CD4-positive, alpha-beta T cell treated with Interferon alpha-2 for 1 hour (primary cell): ENCODE data around the gene TMEM52.
A peak's percentile ranks its signal among the peaks of the same experiment; 100 is the strongest.
"Not testable (repeated sequence)": the region's sequence is repeated elsewhere in the genome, so short reads cannot be mapped to it uniquely, and the experiment has no call there.

Experiments used
- DNase-seq, 2 donors: peaks; one replicate each; pipeline ENCODE4 v3.0.0-alpha.2; 2020 to 2022

Gene TMEM52

DNA sequence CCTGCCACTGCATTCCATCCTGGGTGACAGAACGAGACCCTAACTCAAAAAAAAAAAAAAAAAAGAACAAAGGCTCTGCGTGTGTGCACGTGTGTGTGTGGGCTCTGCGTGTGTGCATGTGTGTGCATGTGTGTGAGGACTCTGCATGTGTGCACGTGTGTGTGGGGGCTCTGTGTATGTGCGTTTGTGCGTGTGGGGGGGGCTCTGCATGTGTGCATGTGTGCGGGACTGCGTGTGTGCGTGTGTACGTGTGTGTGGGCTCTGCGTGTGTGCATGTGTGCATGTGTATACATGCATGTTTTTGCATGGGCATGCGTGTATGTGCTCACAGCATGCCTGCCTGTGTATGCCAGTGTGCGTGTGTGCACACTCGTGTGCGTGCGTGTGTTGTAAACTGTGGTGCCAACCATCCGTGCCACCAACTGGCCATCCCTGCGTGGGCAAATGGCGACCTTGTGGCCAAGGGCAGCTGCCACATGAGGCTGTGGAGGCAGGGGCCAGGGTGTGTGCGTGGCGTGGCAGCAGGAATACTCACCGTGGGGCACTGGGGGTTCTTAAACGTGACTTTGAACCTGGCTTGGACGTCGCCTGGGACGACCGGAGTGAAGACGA lies 26.8 kb upstream of the TMEM52 start:
- DNase-seq, result no peak

DNA sequence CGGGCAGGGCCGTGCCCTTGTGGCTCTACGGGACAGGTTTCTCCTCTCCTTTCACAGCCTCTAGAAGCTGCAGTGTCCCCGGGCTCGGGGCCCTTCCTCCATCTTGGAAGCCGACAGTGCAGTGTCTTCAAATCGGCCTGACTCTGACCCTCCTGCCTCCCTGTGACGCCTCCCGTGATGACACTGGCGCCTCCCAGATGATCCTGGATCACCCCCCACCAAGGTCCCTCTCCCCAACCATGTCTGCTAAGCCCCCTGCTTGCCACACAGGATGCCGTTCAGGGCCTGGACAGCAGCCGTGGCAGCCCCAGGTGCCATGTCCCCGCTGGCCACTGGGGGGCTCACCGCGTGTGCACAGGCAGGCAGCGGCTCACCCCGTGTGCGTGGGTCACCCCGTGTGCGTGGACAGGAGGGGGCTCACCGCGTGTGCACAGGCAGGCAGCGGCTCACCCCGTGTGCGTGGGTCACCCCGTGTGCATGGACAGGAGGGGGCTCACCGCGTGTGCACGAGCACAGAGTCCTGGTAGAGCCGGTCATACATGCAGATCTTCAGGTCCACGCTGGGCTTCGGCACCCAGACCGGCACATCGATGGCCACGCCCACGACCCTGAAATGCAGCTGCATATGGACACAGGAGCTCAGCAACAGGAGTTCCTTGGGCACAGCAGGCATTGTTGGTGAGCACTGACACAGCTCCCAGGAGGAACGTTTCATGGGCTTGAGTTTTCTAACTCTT lies 24.9 kb upstream of the TMEM52 start:
- DNase-seq, result peak; percentile 27 to 52

DNA sequence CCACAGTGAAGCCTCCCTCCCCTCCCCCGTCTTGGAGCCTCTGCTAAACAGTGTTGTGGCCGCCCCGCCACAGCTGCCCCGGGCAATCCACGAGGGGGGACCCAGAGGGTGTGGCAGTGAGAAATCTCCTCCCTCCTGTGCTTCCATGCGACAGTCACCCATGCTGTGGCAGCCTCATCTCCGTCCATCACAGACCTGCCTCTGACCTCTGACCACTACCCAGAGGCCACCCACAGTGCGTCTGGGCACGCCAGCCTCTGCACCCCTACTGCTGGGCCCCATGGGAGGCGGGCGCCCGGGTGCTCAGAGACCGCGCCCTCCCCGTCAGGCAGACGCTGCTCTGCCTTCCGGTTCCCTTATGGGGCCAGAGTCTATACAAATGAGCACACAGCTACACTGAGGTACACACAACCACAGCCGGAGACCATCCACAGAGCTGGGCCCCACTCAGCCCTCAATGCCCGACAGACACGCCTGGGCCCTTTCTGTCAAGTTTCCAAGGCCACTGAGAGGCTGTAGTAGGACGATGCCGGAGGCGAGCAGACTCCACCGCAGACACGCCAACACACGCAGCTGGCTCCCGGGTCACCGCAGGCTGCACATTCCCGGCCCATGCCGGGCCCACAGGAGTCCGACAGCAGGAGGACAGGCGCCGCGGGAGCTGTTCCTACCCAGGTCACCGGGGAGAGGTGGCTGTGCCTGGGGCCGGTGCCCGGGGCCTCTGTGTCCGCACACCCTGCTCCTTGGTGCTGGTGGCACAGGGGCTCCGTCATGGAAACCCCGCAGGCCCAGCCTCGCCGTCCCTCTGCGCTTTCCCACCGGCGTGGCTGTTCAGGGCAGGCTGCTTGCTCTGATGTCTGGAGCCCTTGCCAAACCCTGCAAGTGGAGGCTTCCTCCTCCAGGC lies 23.9 kb upstream of the TMEM52 start:
- DNase-seq, result no peak

DNA sequence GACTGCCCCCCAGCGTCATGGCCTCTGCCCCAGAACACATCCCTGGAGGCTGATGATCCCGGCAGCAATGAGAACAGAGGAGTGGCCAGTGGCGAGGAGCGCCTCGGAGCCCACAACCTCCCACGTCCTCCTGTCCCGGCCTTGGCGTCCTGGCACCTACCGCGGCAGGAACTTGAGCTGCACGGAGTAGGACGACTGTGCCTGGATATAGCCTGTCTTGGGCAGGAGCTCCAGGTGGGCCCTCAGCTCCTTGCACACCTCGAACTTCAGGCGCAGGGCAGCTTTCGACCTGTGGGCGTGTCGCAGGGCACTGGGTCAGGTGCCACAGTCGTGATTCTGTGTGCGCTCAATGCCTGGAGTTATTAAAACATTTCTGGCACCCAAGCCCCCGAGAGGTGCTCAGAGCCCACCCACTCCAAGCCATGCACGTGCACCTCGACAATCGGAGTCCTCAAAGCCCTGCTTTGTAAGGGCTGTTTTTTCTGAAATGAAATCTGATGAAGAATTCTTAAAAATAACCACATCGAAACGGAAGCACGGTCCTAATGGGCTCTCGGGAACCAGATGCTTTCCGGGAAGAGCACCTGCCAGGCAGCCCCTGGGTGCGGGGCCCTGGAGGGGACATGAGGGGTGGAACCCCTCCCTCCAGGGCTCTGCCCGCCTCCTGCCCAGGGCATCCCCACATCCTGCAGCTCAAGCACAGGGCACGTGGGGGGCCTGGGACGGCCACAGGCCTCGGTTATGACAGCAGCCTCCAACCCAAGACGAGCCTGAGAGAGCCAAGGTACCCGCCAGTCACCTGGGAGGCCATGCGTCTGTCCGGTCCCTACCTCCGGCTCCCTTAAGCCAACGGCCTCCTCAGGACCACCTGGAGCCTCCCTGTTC lies 23.0 kb upstream of the TMEM52 start:
- no peak for DNase-seq

DNA sequence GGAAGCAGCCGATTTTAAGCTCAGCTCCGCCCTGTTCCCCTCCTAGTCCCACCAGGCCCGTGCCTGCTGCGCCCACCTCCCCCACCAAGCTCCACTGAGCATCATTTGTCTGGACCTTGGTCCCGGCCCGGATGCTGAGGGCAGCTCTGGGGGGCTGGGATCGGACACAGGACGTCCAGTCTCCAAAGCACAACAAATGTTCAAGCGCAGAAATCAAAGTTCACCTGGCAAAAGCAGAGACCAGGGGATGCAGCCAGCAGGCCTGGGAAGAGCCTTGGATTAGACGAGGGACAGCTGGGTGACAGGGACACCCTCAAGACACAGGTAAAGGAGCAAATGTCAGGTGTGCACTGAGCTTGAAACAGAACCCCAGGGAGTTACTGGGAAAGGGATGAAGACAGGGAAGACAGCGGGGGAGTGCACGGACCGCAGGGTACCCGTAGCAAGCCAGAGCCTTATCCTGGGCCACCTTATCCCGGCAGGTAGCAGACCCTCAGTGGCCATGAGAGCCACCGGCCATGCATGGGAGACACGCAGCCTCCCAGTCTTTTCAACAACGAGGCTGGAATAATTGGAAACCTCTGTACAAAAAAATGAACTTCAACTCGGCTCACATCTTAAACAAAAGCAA lies 22.2 kb upstream of the TMEM52 start:
- DNase-seq, result no peak

- no peak for DNase-seq
These were observed 21.0 kb upstream of the TMEM52 start for GRCh38 chr1:1940123-1940425.

DNA sequence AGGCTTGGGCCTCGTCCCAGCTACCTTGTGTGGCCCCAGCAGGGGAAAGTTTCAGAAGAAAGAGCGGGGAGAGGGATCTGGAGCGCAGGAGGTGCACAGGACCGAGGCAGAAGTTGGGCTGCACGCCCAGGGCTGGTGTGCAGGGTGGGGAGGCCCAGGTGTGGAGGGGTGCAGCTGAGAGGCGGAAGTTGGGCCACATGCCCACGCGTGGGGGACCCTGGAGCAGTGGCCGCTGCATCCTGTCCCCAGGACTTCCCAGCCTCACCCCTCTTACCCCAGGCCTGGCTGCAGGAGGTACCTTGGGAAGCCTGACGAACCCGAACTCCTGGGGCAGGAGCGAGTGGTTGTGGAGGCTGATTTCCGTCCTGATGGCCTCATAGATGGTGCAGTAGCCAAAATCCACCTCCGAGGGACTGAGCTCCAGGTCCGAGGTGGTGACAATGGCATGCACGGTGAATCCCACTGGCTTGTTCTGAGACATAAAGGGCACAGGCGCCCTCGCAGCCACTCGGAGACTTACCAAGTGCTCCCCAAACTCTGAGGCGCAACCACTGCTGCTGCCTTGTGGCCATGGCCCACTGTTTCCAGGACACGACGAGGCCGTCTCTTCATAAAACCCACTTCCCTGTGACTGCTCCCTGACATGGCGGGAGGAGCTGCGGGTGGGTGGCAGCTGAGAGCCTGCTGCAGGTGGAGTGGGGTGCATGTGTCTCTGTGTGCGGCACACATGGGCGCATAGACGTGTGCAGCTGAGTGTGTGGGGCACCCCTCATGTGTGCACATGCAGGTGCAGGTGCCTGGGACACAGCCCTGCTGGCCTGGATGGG lies 20.4 kb upstream of the TMEM52 start:
- DNase-seq, result no peak

- DNase-seq, result no peak
These were observed 19.7 kb upstream of the TMEM52 start for GRCh38 chr1:1938613-1939295.

DNA sequence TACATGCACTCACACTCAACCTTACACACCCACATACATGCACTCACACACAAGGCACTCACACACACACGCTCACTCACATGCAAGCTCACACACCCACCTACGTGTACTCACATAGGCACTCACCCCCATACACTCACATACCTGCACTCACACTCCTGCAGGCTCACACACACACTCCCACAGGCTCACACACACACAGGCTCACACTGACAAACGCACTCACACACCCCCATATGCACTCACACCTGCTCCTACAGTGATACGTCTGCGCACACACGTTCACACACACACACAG lies 19.1 kb upstream of the TMEM52 start:
- DNase-seq, result no peak

DNA sequence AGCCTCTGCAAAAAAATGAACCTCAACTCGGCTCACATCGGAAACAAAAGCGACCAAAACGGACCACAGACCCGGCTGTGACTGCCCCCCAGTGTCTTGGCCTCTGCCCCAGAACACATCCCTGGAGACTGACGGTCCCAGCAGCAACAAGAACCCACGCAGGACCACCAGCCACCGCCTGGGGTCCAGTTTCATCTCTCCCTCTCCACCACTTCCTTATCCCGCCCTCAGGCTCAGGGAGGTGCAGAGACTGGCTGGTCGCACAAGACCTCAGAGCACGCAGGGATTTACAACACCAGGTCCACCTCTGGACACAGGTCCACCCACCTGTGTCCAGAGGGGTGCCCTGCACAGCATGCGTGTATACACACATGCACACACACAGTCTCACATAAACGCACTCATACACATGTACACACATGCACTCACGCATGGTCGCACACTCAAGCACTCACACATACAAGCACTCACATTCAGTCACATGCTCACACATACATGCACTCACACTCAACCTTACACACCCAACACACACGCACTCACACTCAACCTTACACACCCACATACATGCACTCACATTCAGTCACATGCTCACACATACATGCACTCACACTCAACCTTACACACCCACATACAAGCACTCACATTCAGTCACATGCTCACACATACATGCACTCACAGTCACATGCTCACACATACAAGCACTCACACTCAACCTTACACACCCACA lies 18.6 kb upstream of the TMEM52 start:
- DNase-seq, result no peak

DNA sequence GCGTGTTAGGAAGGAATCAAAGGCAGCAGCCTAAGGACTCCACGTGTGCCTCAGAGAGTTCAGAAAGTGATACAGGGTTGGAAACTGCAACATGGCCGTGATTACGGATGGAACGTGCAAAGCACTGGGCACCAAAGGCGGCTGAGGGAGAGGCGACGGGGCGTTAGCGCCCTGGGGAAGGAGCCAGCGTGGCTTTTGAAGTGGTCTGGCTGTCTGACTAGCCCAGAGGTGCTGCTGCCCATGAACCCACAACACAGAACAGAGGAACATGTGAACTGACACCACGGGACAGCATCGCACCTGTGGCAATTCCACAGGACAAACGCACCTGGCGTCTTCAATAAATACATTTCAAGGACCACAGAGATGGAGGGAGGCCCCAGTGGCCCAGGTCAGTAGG lies 18.0 kb upstream of the TMEM52 start:
- no peak for DNase-seq

- DNase-seq, result not testable (repeated sequence)
These were observed 15.8 kb upstream of the TMEM52 start for GRCh38 chr1:1934848-1935247.

DNA sequence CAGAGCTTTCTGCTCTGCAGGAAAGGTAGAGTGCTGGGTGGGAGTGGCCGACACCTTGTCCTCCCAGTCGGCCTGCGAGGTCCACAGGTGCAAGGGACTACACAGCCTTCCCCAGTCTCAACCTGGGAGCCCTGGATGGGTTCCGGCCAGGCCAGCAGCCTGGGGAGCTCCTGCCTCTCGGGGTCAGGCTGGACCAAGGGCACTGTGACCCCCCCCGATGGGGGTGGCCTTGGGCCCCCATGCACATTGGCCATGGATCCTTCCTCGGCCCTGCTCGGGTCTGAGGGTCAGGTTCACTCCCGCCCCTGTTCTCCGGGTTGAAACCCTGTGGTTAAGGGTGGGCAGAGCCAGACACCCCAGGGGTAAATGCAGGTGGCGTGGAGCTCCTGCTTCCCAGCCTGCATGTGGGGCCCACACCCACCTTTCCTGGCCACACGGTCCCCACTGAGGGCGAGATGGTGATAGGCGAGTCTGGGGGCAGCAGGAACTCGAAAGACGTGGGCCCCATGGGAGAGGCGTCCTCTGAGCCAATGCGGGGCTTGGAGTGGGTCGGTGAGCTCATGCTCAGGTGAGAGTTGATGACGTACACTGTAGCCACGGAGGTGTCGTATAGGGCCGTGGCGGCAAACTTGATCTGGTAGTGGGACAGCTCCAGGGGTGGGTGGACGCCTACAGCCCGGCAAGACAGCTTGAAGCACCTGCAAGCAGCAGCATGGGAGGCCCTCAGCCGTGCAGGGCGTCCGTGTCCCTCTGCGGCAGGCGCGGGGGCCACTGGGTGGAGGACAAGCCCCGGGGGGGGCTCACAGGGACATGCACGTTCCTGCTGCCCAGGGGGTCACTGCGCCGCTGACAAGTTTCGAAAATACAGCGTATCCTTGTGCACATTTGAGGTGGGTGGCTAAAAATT lies 10.8 kb upstream of the TMEM52 start:
- no peak for DNase-seq

DNA sequence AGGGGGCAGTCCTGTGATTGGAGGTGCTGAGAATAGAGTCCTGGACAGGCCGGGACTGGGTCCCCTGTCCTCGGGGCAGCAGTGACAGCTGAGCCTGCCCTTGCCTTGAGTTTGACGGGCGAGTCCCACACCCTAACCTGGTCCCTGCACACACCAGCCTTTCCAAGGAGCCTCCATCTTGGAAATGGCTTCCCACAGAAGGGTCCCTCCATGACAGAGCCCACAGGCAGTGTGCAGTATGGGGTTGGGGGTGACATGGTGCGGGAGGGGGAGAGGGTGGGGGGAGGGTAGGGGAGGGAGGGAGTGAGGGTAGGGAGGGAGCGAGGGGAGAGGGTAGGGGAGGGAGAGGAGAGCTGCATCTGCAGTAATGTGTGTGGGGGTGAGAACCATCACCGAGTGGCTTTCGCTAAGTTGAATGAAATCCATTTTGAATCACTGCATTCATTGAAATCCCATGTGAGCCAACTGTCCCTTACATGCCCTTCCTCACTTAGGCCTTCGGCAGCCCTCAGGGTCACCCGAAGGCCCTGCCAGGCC lies 10.1 kb upstream of the TMEM52 start:
- no peak for DNase-seq

DNA sequence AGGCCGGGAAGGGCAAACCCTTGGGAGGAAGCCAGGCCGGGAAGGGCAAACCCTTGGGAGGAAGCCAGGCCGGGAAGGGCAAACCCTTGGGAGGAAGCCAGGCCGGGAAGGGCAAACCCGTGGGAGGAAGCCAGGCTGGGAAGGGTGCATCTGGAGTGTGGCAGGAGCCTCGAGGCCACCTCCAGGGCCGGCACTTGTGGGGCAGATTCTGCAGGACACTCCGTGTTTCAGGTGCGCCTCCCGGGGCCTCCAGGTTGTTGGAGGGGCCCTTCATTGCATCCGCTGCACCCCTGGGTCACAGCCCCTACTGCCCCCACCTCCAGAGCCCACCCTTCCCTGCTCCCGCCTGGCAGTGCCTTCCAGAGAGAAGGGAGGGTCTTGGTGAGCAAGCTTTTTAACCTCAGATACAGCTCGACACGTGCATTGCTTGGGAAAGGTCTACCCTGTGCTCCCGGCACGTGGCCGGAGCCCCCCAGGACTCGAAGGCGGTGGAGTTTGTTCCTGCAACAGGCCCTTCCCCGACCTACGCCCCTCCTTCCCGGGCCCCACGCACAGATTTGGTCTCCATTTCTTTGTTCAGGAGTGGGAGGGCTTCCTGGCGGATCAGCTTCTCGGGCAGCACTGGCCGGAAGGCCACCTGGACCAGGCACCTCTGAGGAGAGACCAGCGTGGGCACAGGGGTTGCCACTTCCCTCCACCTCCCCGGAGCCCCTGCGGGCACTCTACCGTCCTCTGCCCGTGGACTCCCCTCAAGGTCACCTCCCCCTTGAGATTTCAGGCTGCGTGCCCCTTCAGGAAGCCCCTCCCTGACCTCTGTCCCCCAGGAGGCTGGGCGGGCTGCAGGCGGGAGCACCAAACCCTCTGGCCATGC lies 9.4 kb upstream of the TMEM52 start:
- DNase-seq, result no peak

GRCh38 chr1:1927751-1928150 lies 8.7 kb upstream of the TMEM52 start:
- DNase-seq, result no peak

DNA sequence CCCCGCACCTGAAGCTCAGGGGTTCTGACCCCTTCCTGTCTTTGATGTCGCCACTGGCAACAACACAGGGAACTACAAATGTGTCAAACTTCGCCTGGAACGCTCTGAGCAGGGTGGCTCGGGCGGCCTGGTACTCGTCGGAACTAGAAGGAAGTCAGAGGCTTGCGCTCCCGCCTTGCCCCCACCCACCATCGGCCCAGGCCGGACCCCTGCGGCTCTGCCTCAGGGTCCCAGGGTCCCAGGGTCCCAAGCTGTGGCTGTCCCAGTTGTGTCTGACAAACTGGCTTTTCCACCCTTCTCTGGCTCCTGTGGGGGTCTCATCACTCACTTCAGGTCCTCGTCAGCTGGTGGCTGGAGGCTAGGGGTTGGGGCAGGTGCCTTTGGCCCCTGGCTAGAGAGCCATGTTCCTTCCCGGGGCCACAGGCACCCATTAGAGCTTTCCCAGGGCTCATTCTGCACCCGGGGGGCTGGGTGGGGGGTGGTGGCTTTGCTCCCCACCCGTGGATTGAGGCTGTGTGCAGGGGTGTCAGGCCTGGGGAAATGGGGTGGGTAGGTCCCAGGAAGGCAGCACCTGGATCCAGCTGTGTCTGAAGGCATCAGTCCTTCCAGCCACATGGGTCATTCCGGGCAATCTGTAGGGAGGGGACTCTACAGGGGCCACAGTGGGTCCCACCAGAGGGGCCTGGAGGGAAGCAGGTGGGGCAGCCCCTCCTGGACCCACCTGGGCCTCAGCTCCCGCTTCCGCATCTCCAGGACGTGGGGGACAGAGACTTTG lies 8.0 kb upstream of the TMEM52 start:
- no peak for DNase-seq
